Skeletal muscle tissue (tissue), 4 donors: ENCODE results near the gene P4HA3. TPM values are rescaled to one million over a fixed set of nuclear protein-coding genes. Genes with fewer than 3 reads are reported as not detected.

ENCODE experiments used
- H3K27ac ChIP-seq: one replicate; pipeline ENCODE4 v1.7.0; 2013; ENCODE audit warnings: mild to moderate bottlenecking, low read depth, low read length, inconsistent platforms
- H3K27me3 ChIP-seq, 3 donors: one replicate each; pipeline ENCODE4 v1.7.0; 2013; ENCODE audit warnings: low read length in 3 of 3; ENCODE audit not compliant: control insufficient read depth in 3 of 3, insufficient read depth in 3 of 3
- H3K36me3 ChIP-seq, 3 donors: one replicate each; pipeline ENCODE4 v1.7.0; 2013; ENCODE audit warnings: low read length in 3 of 3; ENCODE audit not compliant: control insufficient read depth in 3 of 3, insufficient read depth in 3 of 3
- H3K4me1 ChIP-seq, 3 donors: one replicate each; pipeline ENCODE4 v1.7.0; 2013; ENCODE audit warnings: low read length in 3 of 3, mild to moderate bottlenecking in 3 of 3; ENCODE audit not compliant: control insufficient read depth in 3 of 3, insufficient read depth in 3 of 3
- H3K4me3 ChIP-seq, 3 donors: one replicate each; pipeline ENCODE4 v1.7.0; 2013; ENCODE audit warnings: low read length in 3 of 3
- H3K9ac ChIP-seq, 3 donors: one replicate each; pipeline ENCODE4 v1.7.0; 2013; ENCODE audit warnings: low read length in 3 of 3, mild to moderate bottlenecking in 3 of 3, moderate library complexity in 2 of 3, low read depth in 1 of 3
- H3K9me3 ChIP-seq, 3 donors: one replicate each; pipeline ENCODE4 v1.7.0; 2013; ENCODE audit warnings: low read length in 3 of 3; ENCODE audit not compliant: control insufficient read depth in 3 of 3
- total RNA-seq: library from RNA; depleted of rRNA; stranded (reverse); fragments of >200 nt; gene quantifications from one replicate; pipeline ENCODE4 v1.2.3, GENCODE V29; 2014
- donor health status: Osteomylitis.

Gene P4HA3
- total RNA-seq, 1 donor from 2014 or later, result 0.52 TPM

- no peak overlapping the region for H3K27ac ChIP-seq
- no peaks in the 10 kb centered on the region for H3K27me3 ChIP-seq
- H3K4me1 ChIP-seq, result peaks cover 9 to 14% (median 12%) of the 10 kb centered on the region in 3 donors
- peaks cover 48 to 58% (median 58%) of the 10 kb centered on the region in 3 donors for H3K36me3 ChIP-seq
- no peak overlapping the region for H3K4me3 ChIP-seq
- no peak overlapping the region for H3K9ac ChIP-seq
- H3K9me3 ChIP-seq, result no peaks in the 10 kb centered on the region
These were observed 58.1 kb downstream of the P4HA3 start for GRCh38 chr11:74253361-74253760.

GRCh38 chr11:74249496-74249895, 61.9 kb downstream of the P4HA3 start:
- H3K36me3 ChIP-seq, result peaks cover 54 to 74% (median 69%) of the 10 kb centered on the region in 3 donors
- no peak overlapping the region for H3K9ac ChIP-seq
- H3K27ac ChIP-seq, result no peak overlapping the region
- H3K4me1 ChIP-seq, result no peaks in the 10 kb centered on the region
- no peaks in the 10 kb centered on the region for H3K9me3 ChIP-seq
- H3K27me3 ChIP-seq, result no peaks in the 10 kb centered on the region
- H3K4me3 ChIP-seq, result no peak overlapping the region

GRCh38 chr11:74248469-74248868, 63.0 kb downstream of the P4HA3 start:
- H3K4me1 ChIP-seq, result no peaks in the 10 kb centered on the region
- no peak overlapping the region for H3K9ac ChIP-seq
- H3K27me3 ChIP-seq, result no peaks in the 10 kb centered on the region
- no peaks in the 10 kb centered on the region for H3K9me3 ChIP-seq
- no peak overlapping the region for H3K4me3 ChIP-seq
- H3K27ac ChIP-seq, result no peak overlapping the region
- H3K36me3 ChIP-seq, result peaks cover 44 to 69% (median 59%) of the 10 kb centered on the region in 3 donors

- Histone ChIP-seq H3K4me3 (no peak overlapping the region), H3K36me3 (peaks cover 6 to 34% (median 32%) of the 10 kb centered on the region in 3 donors), H3K4me1 (no peaks in the 10 kb centered on the region), H3K9ac (no peak overlapping the region), H3K27ac (no peak overlapping the region), H3K9me3 (no peaks in the 10 kb centered on the region), H3K27me3 (no peaks in the 10 kb centered on the region)
These were observed 73.2 kb downstream of the P4HA3 start for GRCh38 chr11:74238243-74238642.

GRCh38 chr11:74237541-74237940, 73.9 kb downstream of the P4HA3 start:
- Histone ChIP-seq H3K4me1 (no peaks in the 10 kb centered on the region), H3K27ac (no peak overlapping the region), H3K27me3 (no peaks in the 10 kb centered on the region), H3K36me3 (peaks cover 6 to 34% (median 32%) of the 10 kb centered on the region in 3 donors), H3K9ac (no peak overlapping the region), H3K9me3 (no peaks in the 10 kb centered on the region), H3K4me3 (no peak overlapping the region)

- no peaks in the 10 kb centered on the region for H3K27me3 ChIP-seq
- no peak overlapping the region for H3K9ac ChIP-seq
- no peak overlapping the region for H3K27ac ChIP-seq
- peaks cover 0 to 6% (median 4%) of the 10 kb centered on the region in 3 donors for H3K4me1 ChIP-seq
- H3K9me3 ChIP-seq, result no peaks in the 10 kb centered on the region
- H3K4me3 ChIP-seq, result no peak overlapping the region
- peaks cover 14 to 43% (median 30%) of the 10 kb centered on the region in 3 donors for H3K36me3 ChIP-seq
These were observed 76.3 kb downstream of the P4HA3 start for GRCh38 chr11:74235121-74235520.

- H3K27me3 ChIP-seq, result no peaks in the 10 kb centered on the region
- H3K9me3 ChIP-seq, result no peaks in the 10 kb centered on the region
- peaks cover 0 to 6% (median 4%) of the 10 kb centered on the region in 3 donors for H3K4me1 ChIP-seq
- no peak overlapping the region for H3K27ac ChIP-seq
- H3K9ac ChIP-seq, result no peak overlapping the region
- H3K36me3 ChIP-seq, result peaks cover 13 to 36% (median 23%) of the 10 kb centered on the region in 3 donors
- H3K4me3 ChIP-seq, result no peak overlapping the region
These were observed 77.8 kb downstream of the P4HA3 start for GRCh38 chr11:74233683-74234082.

GRCh38 chr11:74232311-74232950, 79.0 kb downstream of the P4HA3 start:
- Histone ChIP-seq H3K9me3 (no peaks in the 10 kb centered on the region), H3K9ac (no peak overlapping the region), H3K27ac (no peak overlapping the region), H3K4me3 (no peak overlapping the region), H3K4me1 (peaks cover 0 to 9% (median 4%) of the 10 kb centered on the region in 3 donors), H3K27me3 (no peaks in the 10 kb centered on the region), H3K36me3 (peaks cover 13 to 35% (median 17%) of the 10 kb centered on the region in 3 donors)

- no peaks in the 10 kb centered on the region for H3K9me3 ChIP-seq
- H3K9ac ChIP-seq, result no peak overlapping the region
- no peaks in the 10 kb centered on the region for H3K27me3 ChIP-seq
- no peak overlapping the region for H3K4me3 ChIP-seq
- H3K27ac ChIP-seq, result no peak overlapping the region
- H3K36me3 ChIP-seq, result peaks cover 9 to 24% (median 13%) of the 10 kb centered on the region in 3 donors
- H3K4me1 ChIP-seq, result peaks cover 0 to 7% (median 5%) of the 10 kb centered on the region in 3 donors
These were observed 84.5 kb downstream of the P4HA3 start for GRCh38 chr11:74226907-74227306.

- Histone ChIP-seq H3K9me3 (no peaks in the 10 kb centered on the region), H3K27me3 (no peaks in the 10 kb centered on the region), H3K4me3 (no peak overlapping the region), H3K27ac (no peak overlapping the region), H3K9ac (no peak overlapping the region), H3K36me3 (peaks cover 2 to 11% (median 6%) of the 10 kb centered on the region in 3 donors), H3K4me1 (peaks cover 0 to 7% (median 5%) of the 10 kb centered on the region in 3 donors)
These were observed 85.9 kb downstream of the P4HA3 start for GRCh38 chr11:74225565-74225964.
